Nephron progenitor cell (in vitro differentiated cells): ENCODE data around the gene IL36G.

Source experiments
- DNase-seq: peaks from one replicate; pipeline ENCODE4 v3.0.0; 2021
- H3K27ac Mint-ChIP-seq: 2 replicates; pipeline ENCODE4 v1.8.0; 2021; ENCODE audit warnings: mild to moderate bottlenecking, moderate library complexity, mixed read lengths
- H3K27me3 Mint-ChIP-seq: 2 replicates; pipeline ENCODE4 v1.8.0; 2021; ENCODE audit warnings: mild to moderate bottlenecking, low read depth, mixed read lengths; ENCODE audit not compliant: poor library complexity
- H3K36me3 Mint-ChIP-seq: 2 replicates; pipeline ENCODE4 v1.8.0; 2021; ENCODE audit warnings: low read depth, mixed read lengths
- H3K4me1 Mint-ChIP-seq: 2 replicates; pipeline ENCODE4 v1.8.0; 2021; ENCODE audit warnings: mixed read lengths
- H3K4me3 Mint-ChIP-seq: 2 replicates; pipeline ENCODE4 v1.8.0; 2021; ENCODE audit warnings: mild to moderate bottlenecking, moderate library complexity, mixed read lengths
- H3K9me3 Mint-ChIP-seq: 2 replicates; pipeline ENCODE4 v1.8.0; 2021; ENCODE audit warnings: mild to moderate bottlenecking, moderate library complexity, mixed read lengths
- CTCF ChIP-seq: fragments of 200-600 bp; sonication (generic); IDR thresholded peaks from 2 replicates; pipeline ENCODE4 v1.5.0; 2021; ENCODE audit warnings: antibody characterized with exemption

The IL36G gene

DNA sequence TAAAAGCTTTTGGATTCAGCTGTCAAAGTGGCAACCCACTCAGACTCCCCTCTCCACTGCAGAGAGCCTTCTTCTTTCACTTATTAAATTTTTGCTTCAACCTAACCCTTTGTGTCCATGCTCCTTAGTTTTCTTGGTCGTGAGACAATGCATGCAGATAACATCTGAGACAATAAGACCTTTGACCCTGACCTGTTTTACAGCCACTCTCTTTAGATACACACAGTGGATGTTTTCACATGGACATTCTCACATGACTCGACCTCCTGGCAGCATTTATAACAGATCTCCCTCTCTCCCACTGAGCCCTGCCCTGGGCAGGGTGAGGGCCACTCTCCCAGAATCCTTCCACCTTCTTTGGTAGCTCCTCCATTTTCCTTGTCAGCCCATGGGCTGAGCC is 30.4 kb upstream of the IL36G start:
- Mint-ChIP-seq H3K9me3 (peaks cover 5% of the 10 kb centered on the region), H3K27ac (no peak overlapping the region), H3K36me3 (no peaks in the 10 kb centered on the region), H3K4me3 (no peak overlapping the region), H3K27me3 (peaks cover 31% of the 10 kb centered on the region), H3K4me1 (no peaks in the 10 kb centered on the region)
- TF ChIP-seq CTCF = no peak
- DNase-seq = no peak

DNA sequence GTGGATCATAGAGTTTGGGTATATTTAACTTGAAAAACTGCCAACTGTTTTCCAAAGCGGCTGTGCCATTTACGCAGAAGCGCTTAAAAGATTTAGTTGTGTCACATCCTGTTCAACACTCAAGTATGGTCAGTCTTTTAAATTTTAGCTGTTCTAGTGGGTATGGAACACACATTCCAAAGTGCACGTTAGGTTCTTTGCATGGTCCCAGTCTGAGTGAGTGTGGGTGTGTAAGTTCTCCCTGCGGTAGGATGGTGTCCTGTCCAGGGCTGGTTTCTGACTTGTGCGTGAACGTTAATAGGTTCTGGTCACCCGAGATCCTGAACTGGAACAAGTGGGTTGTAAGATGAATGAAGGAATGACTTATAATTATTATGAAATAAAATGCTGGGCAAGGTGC is 28.4 kb upstream of the IL36G start:
- Mint-ChIP-seq H3K4me3 (no peak overlapping the region), H3K27me3 (peaks cover 32% of the 10 kb centered on the region), H3K36me3 (no peaks in the 10 kb centered on the region), H3K9me3 (peaks cover 3% of the 10 kb centered on the region), H3K4me1 (no peaks in the 10 kb centered on the region), H3K27ac (no peak overlapping the region)
- DNase-seq = no peak
- TF ChIP-seq CTCF = no peak

DNA sequence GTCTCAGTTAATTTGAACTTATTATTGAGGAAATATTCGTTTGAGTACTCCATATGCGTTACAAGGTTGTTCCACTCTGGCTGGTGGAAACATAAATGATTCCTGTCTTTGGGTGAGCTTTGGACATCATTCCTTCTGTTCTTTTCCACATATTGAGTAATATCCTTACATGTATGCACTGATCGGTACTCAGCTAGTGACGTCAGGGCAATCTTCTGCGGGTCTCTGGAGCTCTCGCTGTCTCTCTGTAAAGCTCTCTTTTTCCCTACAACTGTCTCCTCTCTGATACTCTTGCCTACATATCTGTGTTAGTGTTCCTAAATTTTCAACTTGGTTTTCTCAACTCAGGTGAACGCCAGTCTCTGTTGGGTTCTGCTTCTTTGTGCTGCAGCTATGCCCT is 23.4 kb upstream of the IL36G start:
- no peak overlapping the region for H3K4me3 Mint-ChIP-seq
- no peak for DNase-seq
- TF ChIP-seq CTCF = no peak
- H3K36me3 Mint-ChIP-seq = no peaks in the 10 kb centered on the region
- H3K27ac Mint-ChIP-seq = no peak overlapping the region
- H3K9me3 Mint-ChIP-seq = no peaks in the 10 kb centered on the region
- peaks cover 28% of the 10 kb centered on the region for H3K27me3 Mint-ChIP-seq
- no peaks in the 10 kb centered on the region for H3K4me1 Mint-ChIP-seq

- no peak for DNase-seq
- Mint-ChIP-seq H3K4me1 (no peaks in the 10 kb centered on the region), H3K27ac (no peak overlapping the region), H3K9me3 (no peaks in the 10 kb centered on the region), H3K4me3 (no peak overlapping the region), H3K27me3 (peaks cover 7% of the 10 kb centered on the region), H3K36me3 (no peaks in the 10 kb centered on the region)
- TF ChIP-seq CTCF = no peak
Measured at GRCh38 chr2:112957511-112957910, 20.3 kb upstream of the IL36G start.

GRCh38 chr2:112958428-112959108 is 19.2 kb upstream of the IL36G start:
- peak; percentile 40 for DNase-seq
- Mint-ChIP-seq H3K4me1 (no peaks in the 10 kb centered on the region), H3K4me3 (no peak overlapping the region), H3K27me3 (peaks cover 7% of the 10 kb centered on the region), H3K9me3 (no peaks in the 10 kb centered on the region), H3K36me3 (no peaks in the 10 kb centered on the region), H3K27ac (no peak overlapping the region)
- peak; percentile 78 for TF ChIP-seq CTCF

DNA sequence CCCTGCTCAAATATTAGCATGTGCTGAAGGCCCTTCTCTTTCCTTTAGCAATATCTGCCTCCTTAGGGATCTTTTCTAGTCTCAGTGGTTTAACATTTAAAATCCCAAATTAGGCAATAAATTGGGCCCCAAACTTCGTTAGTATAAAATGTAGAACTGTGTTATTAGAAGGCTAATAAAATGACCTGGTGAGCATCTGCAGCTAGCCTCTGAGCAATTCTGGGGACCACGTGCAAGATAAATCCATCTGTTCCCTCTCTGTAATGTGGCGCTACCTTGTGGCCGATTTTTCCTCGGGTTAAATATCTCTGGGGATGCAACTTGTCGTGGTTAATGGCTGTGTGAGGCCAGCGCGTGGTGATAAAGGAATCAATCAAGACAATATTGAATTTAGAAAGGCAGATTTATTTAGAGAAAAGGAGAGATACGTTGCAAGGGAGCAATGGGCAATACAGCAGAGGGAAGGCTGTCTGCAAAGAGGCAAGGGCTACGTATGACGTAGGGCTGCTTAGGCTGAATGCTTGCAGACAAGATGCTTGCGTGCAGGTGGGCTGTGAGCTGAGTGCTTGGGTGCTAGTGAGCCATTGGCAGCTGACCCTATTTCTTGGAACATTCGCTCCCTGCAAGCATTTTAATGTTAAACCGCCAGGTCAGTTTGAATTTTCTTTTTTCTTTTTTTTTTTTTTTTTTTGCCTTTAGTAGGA is 18.5 kb upstream of the IL36G start:
- H3K27me3 Mint-ChIP-seq = peaks cover 11% of the 10 kb centered on the region
- H3K4me3 Mint-ChIP-seq = no peak overlapping the region
- H3K4me1 Mint-ChIP-seq = no peaks in the 10 kb centered on the region
- no peaks in the 10 kb centered on the region for H3K9me3 Mint-ChIP-seq
- no peak overlapping the region for H3K27ac Mint-ChIP-seq
- H3K36me3 Mint-ChIP-seq = no peaks in the 10 kb centered on the region
- no peak for DNase-seq
- peak; percentile 35 for TF ChIP-seq CTCF
